Activated T-cell treated with anti-CD3 and anti-CD28 coated beads, Interleukin-2, amount 50 U/mL, for 72 hours (primary cell): ENCODE data around the gene HBB. TPM values are rescaled to one million over a fixed set of nuclear protein-coding genes. Genes with fewer than 3 reads are reported as not detected.
"Not testable (repeated sequence)": the region's sequence is repeated elsewhere in the genome, so short reads cannot be mapped to it uniquely, and the experiment has no call there.

Source experiments
- ATAC-seq, 2 donors: fragments of 150-1000 bp; cut with Tn5 transposase; replicated peaks in 1 of 2; 2 replicates each; pipeline ENCODE4 v1.10.0; 2021; ENCODE audit warnings: moderate library complexity in 2 of 2, mild to moderate bottlenecking in 1 of 2
- DNase-seq, 2 donors: peaks; one replicate each; pipeline ENCODE4 v3.0.0; 2021 to 2022; ENCODE audit warnings: mixed read lengths in 1 of 2
- H3K27ac Mint-ChIP-seq: one replicate; pipeline ENCODE4 v1.8.0; 2022; ENCODE audit warnings: mild to moderate bottlenecking, moderate library complexity, mixed read lengths
- H3K27me3 Mint-ChIP-seq: one replicate; pipeline ENCODE4 v1.8.0; 2022; ENCODE audit warnings: low read depth, mixed read lengths
- H3K36me3 Mint-ChIP-seq, 2 donors: one replicate each; pipeline ENCODE4 v1.8.0; 2022; ENCODE audit warnings: mixed read lengths in 2 of 2, mild to moderate bottlenecking in 1 of 2; ENCODE audit not compliant: insufficient read depth in 2 of 2
- H3K4me1 Mint-ChIP-seq: one replicate; pipeline ENCODE4 v1.8.0; 2022; ENCODE audit warnings: low read depth, mixed read lengths
- H3K4me3 Mint-ChIP-seq, 2 donors: one replicate each; pipeline ENCODE4 v1.8.0; 2022; ENCODE audit warnings: mild to moderate bottlenecking in 2 of 2, mixed read lengths in 2 of 2, moderate library complexity in 2 of 2
- H3K9me3 Mint-ChIP-seq, 2 donors: one replicate each; pipeline ENCODE4 v1.8.0; 2022; ENCODE audit warnings: mixed read lengths in 2 of 2
- total RNA-seq, 2 donors: library from RNA; stranded (reverse); gene quantifications; one replicate each; pipeline ENCODE4 v1.2.3, GENCODE V29; 2022

Gene HBB
- total RNA-seq, 2 donors from 2014 or later: not detected

- DNase-seq, H3K4me1 Mint-ChIP-seq, ATAC-seq, H3K27me3 Mint-ChIP-seq, H3K4me3 Mint-ChIP-seq, H3K9me3 Mint-ChIP-seq, H3K27ac Mint-ChIP-seq, H3K36me3 Mint-ChIP-seq: not testable (repeated sequence)
Observed at GRCh38 chr11:5253440-5253839, 26.6 kb upstream of the HBB start.

- ATAC-seq (no peak), DNase-seq (no peak)
- no peak overlapping the region for H3K4me3 Mint-ChIP-seq
- no peaks in the 10 kb centered on the region for H3K27me3 Mint-ChIP-seq
- no peak overlapping the region for H3K27ac Mint-ChIP-seq
- peaks cover 0 to 1% of the 10 kb centered on the region in 2 donors for H3K9me3 Mint-ChIP-seq
- no peaks in the 10 kb centered on the region for H3K4me1 Mint-ChIP-seq
- no peaks in the 10 kb centered on the region for H3K36me3 Mint-ChIP-seq
Observed at GRCh38 chr11:5252919-5253265, 26.0 kb upstream of the HBB start.

DNA sequence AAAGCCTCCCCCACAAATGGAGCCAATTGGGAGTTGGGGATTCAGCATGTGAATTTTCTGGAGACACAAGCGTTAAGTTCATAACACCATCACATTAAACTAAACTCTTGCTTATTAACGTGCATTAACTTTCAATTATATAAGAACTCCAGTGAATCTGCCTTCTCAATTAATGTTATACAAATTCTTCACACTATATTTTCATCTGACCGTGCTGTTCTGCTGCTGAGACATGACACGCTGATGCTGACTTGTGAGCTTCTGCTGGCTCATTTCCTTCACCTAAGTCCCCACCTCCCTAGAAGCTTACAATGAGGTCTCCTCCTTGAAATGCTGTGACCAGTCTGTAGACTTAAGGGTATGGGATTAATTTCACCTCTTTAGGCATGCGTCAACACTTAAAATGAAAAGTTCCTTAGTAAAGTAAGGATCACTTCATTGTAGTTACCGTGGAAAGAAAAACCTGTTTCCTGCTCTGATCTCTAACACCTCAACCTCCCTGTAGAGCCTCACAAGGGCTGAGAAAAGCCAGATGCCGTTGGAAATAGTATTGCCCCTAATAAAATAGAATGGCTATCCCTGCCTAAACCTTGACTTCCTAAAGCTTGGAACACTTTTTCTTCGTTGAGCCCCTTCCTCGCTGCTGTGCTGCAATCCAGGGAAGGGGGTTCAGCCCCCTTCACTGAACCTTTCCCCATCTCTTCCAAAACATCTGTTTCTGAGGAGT lies 25.5 kb upstream of the HBB start:
- no peak for ATAC-seq
- Mint-ChIP-seq H3K9me3 (no peaks in the 10 kb centered on the region), H3K4me3 (no peak overlapping the region), H3K27ac (no peak overlapping the region), H3K36me3 (no peaks in the 10 kb centered on the region), H3K4me1 (no peaks in the 10 kb centered on the region), H3K27me3 (no peaks in the 10 kb centered on the region)
- no peak for DNase-seq

- no peak overlapping the region for H3K4me3 Mint-ChIP-seq
- H3K4me1 Mint-ChIP-seq: no peaks in the 10 kb centered on the region
- H3K9me3 Mint-ChIP-seq: no peaks in the 10 kb centered on the region
- no peaks in the 10 kb centered on the region for H3K36me3 Mint-ChIP-seq
- no peak for DNase-seq
- H3K27ac Mint-ChIP-seq: no peak overlapping the region
- ATAC-seq: no peak
- no peaks in the 10 kb centered on the region for H3K27me3 Mint-ChIP-seq
Observed at GRCh38 chr11:5251746-5252145, 24.9 kb upstream of the HBB start.

GRCh38 chr11:5250543-5251204 lies 23.8 kb upstream of the HBB start:
- DNase-seq (no peak), ATAC-seq (no peak)
- Mint-ChIP-seq H3K4me3 (no peak overlapping the region), H3K27me3 (no peaks in the 10 kb centered on the region), H3K9me3 (no peaks in the 10 kb centered on the region), H3K27ac (no peak overlapping the region), H3K36me3 (no peaks in the 10 kb centered on the region), H3K4me1 (no peaks in the 10 kb centered on the region)

DNA sequence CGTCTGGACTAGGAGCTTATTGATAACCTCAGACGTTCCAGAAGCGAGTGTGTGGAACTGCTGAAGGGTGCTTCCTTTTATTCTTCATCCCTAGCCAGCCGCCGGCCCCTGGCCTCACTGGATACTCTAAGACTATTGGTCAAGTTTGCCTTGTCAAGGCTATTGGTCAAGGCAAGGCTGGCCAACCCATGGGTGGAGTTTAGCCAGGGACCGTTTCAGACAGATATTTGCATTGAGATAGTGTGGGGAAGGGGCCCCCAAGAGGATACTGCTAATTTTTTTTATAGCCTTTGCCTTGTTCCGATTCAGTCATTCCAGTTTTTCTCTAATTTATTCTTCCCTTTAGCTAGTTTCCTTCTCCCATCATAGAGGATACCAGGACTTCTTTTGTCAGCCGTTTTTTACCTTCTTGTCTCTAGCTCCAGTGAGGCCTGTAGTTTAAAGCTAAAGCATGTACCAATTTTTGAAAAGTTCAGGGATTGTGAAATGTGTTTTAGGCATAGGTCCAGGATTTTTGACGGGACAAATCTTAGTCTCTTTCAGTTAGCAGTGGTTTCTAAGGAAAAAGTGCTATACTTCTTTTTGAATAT lies 23.0 kb upstream of the HBB start, which contains the start of gene HBG1:
Gene HBG1 (minus strand): TSS at position 51 of the 590 bp plus-strand sequence. CDS start 53 bp downstream, outside the sequence.
- not testable (repeated sequence) for H3K36me3 Mint-ChIP-seq, DNase-seq, H3K4me1 Mint-ChIP-seq, H3K27ac Mint-ChIP-seq, H3K9me3 Mint-ChIP-seq, H3K4me3 Mint-ChIP-seq, ATAC-seq, H3K27me3 Mint-ChIP-seq

DNA sequence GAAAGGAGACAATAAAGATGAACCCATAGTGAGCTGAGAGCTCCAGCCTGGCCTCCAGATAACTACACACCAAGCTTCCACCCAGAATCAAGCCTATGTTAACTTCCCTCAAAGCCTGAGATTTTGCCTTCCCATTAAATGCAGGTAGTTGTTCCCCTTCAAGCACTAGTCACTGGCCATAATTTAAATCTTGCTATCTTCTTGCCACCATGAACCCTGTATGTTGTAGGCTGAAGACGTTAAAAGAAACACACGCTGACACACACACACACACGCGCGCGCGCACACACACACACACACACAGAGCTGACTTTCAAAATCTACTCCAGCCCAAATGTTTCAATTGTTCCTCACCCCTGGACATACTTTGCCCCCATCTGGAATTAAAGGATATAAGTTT lies 21.6 kb upstream of the HBB start:
- ATAC-seq, H3K36me3 Mint-ChIP-seq, H3K4me3 Mint-ChIP-seq, H3K27ac Mint-ChIP-seq, H3K27me3 Mint-ChIP-seq, DNase-seq, H3K9me3 Mint-ChIP-seq, H3K4me1 Mint-ChIP-seq: not testable (repeated sequence)

DNA sequence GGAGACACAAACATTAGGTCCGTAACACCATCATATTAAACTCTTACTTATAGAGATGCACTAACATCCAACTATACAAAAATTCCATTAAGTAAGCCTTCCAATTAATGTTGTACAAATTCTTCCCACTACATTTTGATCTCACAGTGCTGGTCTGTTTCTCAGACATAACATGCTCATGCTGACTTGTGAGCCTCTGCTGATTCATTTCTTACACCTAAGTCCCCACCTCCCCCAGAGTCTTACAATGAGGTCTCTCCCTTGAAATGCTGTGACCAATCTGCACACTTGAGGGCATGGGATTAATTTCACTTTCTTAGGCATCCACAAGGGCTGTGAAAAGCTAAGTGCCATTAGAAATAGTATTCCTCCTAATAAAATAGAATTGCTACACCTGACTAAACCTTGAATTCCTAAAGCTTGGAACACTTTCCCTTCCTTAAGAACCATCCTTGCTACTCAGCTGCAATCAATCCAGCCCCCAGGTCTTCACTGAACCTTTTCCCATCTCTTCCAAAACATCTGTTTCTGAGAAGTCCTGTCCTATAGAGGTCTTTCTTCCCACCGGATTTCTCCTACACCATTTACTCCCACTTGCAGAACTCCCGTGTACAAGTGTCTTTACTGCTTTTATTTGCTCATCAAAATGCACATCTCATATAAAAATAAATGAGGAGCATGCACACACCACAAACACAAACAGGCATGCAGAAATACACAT lies 20.8 kb upstream of the HBB start:
- Mint-ChIP-seq H3K9me3 (no peaks in the 10 kb centered on the region), H3K4me1 (no peaks in the 10 kb centered on the region), H3K36me3 (no peaks in the 10 kb centered on the region), H3K4me3 (no peak overlapping the region), H3K27ac (no peak overlapping the region), H3K27me3 (no peaks in the 10 kb centered on the region)
- ATAC-seq (no peak), DNase-seq (no peak)

DNA sequence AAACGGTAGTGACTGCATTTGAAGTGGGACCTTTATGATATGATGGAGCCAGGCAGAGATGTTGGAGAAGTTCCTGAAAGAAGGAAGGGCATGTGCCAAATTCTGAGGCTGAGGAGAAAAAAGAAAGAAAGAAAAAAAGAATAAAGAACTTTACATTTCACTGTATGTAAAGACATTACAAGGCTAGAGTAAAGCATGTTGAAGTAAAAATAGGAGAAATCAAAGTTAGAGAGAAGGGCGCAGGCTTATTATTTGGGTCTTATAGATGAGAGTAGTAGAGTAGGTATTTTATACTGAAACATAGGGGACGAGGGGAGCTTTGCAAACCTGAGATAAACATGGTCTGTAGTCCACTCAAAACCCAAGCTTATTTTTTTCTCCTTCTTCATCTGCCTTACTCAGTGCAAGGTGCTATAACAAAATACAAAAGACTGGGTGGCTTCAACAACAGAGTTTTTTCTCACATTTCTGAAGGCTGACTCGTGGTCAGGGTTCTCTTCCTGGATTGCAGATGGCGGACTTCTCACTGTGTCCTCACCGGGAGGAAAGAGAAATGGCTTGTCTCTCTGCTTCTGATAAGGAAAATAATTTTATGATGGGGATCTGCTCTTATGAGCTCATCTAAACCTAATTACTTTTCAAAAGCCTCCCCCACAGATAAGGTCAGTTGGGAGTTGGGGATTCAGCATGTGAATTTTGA lies 20.1 kb upstream of the HBB start:
- H3K36me3 Mint-ChIP-seq: no peaks in the 10 kb centered on the region
- H3K27ac Mint-ChIP-seq: no peak overlapping the region
- H3K9me3 Mint-ChIP-seq: no peaks in the 10 kb centered on the region
- no peak for ATAC-seq
- DNase-seq: no peak
- H3K4me3 Mint-ChIP-seq: no peak overlapping the region
- no peaks in the 10 kb centered on the region for H3K4me1 Mint-ChIP-seq
- no peaks in the 10 kb centered on the region for H3K27me3 Mint-ChIP-seq

GRCh38 chr11:5245155-5245554 lies 18.3 kb upstream of the HBB start:
- Mint-ChIP-seq H3K4me3 (no peak overlapping the region), H3K4me1 (no peaks in the 10 kb centered on the region), H3K27me3 (no peaks in the 10 kb centered on the region), H3K27ac (no peak overlapping the region), H3K9me3 (no peaks in the 10 kb centered on the region), H3K36me3 (no peaks in the 10 kb centered on the region)
- ATAC-seq: no peak
- DNase-seq: no peak

DNA sequence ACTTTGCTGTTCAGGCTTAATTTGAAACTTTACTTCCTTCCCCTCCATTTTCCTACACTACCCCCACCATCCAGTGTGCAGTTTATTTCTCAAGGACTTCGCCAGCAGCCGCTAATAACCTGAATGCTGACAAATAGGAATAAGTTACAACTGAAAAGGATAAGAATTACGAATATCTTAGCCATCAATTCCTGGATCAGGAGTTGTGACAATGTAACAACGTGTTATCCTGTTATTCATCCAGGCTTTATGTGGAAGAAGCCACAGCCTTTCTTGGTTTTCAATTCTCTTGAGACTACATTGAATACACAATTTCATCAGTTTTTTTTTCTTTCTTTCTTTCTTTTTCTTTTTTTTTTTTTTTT lies 16.9 kb upstream of the HBB start:
- DNase-seq: no peak
- H3K27ac Mint-ChIP-seq: no peak overlapping the region
- no peak overlapping the region for H3K4me3 Mint-ChIP-seq
- no peaks in the 10 kb centered on the region for H3K9me3 Mint-ChIP-seq
- no peaks in the 10 kb centered on the region for H3K36me3 Mint-ChIP-seq
- H3K27me3 Mint-ChIP-seq: peaks cover 2% of the 10 kb centered on the region
- no peaks in the 10 kb centered on the region for H3K4me1 Mint-ChIP-seq
- no peak for ATAC-seq

DNA sequence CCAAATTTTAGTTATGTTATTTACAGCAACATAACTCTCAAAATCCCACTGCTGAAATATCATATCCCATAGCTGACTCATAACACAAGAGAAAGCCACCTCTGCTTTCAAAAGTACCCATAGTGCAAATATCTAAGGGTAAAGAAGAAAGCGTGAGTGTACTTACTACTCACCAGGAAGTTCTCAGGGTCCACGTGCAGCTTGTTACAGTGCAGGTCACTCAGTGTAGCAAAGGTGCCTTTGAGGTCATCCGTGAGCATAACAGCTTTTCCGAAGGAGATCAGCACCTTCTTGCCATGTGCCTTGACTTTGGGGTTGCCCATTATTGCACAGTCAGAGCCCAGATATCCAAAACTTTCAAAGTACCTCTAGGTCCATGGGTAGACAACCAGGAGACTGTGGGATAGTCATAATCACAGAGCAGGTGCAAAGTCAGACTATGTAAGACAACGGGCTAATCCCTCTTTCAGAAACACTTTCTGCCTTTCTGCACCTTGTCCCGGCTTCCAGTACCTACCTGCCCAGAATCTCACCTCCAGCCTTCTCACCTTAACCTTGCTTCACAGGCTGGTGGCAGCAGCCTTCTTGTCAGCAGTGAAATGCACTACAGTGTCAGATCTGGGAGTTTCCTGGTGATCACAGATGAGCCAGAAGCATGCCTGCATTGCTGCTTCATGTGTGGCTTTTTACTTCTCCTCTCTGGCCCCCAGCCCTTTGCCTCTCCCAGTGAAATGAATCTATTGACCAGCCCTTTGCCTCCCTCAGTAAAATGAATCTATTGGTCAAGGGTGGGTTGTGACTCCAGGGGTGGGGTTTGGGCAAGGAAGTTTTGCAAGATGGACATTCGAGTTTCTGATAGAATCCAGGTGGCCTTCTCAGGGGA lies 16.3 kb upstream of the HBB start:
- no peaks in the 10 kb centered on the region for H3K36me3 Mint-ChIP-seq
- DNase-seq (no peak), ATAC-seq (no peak)
- H3K27ac Mint-ChIP-seq: no peak overlapping the region
- H3K9me3 Mint-ChIP-seq: no peaks in the 10 kb centered on the region
- no peak overlapping the region for H3K4me3 Mint-ChIP-seq
- H3K4me1 Mint-ChIP-seq: no peaks in the 10 kb centered on the region
- peaks cover 6% of the 10 kb centered on the region for H3K27me3 Mint-ChIP-seq
